ENCODE measurements around the gene TNS4.
A peak's percentile ranks its signal among the peaks of the same experiment; 100 is the strongest.

TNS4 gene

DNA sequence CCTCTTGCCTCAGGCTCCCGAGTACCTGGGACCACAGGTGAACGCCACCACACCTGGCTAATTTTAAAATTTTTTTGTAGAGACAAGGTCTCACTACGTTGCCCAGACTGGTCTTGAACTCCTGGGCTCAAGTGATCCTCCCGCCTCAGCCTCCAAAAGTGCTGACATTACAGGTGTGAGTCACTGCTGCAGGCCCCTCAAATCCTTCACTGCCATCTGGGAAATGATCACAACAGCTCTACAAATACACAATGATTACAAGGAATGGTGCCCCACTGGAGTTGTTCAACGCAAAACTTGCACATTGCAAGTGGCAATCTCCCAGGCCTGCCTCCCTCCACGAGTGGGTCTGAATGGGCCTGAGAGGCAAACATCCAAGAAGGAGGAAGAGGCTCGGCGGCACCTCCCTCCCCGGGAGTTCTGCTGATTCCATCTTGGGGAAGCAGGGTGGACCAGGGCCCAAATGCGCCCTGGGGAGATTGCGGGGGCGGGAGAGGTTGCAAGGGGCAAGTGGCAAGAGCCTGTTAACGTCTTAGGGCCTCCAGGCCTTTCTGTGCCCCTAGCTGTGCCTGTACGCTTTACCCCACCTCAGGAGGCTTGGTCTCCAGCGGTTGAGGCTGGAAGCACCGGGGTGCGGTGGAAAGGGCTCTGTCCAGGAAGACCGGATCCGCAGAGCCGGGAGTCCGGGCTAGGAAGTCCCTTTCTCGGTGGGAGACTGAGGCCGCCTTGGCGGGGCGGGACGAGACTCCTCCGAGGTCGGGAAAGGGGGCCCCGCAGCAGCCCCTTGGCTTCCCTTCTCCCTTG, 58.8 kb downstream of the TNS4 start:
- no peak for DNase-seq (ENCODE audit: low spot score)
- no peak for FAIRE-seq

DNA sequence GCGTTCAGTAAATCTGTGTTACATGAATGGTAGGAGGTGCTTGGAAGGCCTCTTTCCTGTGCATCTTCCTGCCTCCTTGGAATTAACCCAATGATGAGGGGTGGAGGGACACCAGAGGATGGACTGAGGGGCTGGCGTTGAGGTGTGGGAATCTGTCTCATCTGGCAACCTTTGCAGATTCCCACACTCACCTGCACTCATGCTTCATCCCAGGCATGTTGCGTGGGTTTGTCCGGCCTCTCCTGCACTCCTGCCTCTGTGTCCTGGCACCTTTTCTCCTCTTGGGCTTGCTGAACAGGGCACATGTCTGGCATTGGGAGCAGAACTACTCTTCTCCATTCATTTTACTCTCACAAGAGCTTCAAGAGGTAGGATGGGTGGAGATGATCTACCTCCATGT, 61.3 kb downstream of the TNS4 start:
- DNase-seq (ENCODE audit: low spot score), result no peak
- FAIRE-seq, result no peak

DNA sequence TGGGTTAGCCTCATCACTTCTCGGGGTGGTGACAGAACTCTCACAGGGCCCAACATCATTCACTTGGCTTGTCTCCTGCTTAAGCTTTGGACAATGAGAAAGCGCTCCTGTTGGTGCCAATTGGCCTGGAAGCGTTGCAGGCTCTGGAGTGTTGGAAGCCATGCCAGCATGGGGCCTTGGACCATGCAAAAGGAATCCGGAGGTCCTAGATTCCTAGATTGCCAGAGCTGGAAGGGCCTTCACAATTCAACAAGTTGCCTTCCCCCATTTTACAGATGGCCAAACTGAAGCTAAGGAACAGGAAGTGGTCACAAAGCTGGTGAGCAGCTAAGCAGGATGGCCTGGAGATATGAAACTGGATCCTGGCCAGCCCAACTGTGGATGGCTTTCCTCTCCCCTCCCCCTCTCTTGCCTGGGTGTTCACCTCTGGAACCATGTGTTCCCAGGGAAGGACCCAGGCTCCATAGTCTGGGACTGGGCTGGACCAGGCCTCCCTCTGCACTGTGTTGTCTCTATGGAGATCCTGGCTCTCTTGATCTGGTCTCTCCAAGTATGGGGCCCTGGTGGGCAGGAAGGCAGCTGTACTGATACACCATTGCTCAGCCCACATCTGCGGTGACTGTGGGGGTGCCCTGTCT, 64.2 kb downstream of the TNS4 start:
- no peak for FAIRE-seq
- DNase-seq (ENCODE audit: low spot score), result peak; percentile 20

DNA sequence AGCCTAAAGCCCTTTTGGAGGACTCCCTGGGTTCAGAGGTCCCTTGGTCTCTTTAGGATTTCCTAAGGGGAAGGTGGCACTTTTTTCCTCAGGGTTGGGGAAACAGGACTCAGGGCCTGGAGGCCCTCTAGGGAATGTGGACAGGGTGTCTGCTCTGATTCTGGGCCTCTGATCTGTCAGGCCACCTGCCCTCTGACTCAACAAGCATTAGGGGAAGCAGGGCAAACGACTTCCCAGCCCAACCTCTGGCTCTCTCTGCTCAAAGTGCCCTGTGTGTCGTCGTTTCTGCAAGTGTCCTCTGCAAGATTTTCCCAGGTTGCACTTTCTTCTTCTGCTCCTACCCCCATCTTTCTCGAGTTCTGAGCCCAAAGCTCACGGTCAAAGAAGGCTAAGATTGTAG, 64.8 kb downstream of the TNS4 start:
- DNase-seq (ENCODE audit: low spot score) (no peak), FAIRE-seq (no peak)

DNA sequence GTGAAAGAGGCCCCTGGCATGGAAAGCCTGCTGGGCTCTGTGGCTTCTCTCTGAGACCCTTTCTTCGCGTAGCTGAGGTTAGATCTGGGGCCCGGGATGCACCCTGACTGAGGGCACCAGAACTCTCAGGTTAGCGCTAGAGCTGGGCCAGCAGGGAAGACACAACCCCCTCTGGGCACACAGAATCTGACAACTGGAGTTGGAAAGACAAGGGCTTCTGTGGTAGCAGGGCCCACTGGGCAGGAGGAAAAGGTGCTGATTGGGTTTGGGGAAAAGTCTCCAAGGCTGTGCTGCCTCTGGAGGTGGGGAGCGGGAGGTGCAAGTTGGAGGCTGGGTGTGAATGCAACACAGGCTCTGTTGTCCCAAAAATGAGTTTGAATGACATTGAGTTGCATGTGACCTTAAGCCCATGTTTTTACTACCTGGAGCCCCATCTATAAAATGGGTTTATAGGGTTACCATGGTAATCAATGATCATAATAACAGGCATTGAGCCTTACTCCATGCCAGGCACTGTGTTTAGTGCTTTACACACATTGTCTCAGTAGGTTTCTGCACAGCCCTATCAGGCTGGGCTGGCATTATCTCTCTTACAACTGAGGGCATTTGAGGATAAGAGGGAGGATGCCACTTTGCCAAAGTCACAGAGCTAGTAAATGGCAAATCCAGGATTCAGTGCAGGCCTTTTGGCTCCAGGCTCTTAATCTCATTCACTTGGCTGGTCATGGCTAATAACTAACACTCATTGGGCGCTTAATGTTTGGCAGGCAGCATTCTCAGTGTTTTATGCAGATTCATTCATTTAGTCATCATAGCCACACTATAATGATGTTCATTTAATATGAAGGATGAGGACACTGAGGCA, 67.6 kb downstream of the TNS4 start:
- DNase-seq (ENCODE audit: low spot score), result no peak

DNA sequence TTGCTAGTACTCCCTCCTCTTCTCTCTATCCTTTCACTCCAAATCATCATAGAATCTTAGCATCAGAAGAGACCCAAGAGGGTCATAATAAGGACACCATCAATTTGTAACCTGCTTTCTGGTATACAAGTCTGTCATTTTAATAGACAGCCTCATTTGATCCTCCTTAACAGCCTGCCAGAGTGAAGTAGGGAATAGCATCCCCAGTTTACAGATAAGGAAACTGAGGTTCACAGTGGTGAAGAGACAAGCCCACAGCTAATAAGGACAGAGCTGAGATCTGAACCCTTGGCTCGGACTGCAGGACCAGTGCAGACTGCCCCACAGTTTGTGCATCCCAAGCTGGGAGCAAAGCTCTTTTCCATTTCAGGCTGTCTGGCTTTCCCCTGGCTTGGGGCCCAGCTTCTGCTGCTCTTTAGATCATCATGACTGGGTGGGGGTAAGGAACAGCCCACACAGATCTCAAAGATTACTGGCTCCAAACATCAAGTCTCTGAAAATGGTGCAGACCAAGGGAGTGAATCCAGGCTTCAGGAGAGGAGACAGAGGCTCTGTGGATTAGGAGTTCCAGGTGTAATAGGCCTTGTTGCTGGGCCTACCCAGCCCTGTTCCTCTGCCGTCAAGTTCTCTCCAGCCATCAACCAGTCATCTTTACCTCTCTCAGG, 68.4 kb downstream of the TNS4 start:
- DNase-seq (ENCODE audit: low spot score), result no peak

More for the DNA sequence above, 67.6 kb downstream of the TNS4 start:
- no peak for FAIRE-seq

DNA sequence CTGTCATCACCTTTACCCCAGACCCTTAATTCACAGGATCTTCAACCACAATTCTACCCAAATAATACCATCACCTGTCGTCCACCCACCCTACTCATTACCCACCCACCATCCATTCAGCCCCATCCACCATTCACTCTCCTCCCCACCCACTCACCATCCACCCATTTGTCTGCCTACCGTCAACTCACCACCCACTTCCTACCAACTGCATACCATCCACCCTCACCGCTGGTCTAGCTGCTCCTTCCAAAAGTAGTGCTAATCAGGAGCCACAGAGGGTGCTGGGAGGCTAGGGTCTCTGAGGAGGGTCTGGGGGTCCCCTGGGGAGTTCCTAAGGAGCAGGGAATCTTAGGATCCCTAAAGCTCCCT, 70.2 kb downstream of the TNS4 start:
- FAIRE-seq (no peak), DNase-seq (ENCODE audit: low spot score) (no peak)

More for the DNA sequence above, 68.4 kb downstream of the TNS4 start:
- no peak for FAIRE-seq

DNA sequence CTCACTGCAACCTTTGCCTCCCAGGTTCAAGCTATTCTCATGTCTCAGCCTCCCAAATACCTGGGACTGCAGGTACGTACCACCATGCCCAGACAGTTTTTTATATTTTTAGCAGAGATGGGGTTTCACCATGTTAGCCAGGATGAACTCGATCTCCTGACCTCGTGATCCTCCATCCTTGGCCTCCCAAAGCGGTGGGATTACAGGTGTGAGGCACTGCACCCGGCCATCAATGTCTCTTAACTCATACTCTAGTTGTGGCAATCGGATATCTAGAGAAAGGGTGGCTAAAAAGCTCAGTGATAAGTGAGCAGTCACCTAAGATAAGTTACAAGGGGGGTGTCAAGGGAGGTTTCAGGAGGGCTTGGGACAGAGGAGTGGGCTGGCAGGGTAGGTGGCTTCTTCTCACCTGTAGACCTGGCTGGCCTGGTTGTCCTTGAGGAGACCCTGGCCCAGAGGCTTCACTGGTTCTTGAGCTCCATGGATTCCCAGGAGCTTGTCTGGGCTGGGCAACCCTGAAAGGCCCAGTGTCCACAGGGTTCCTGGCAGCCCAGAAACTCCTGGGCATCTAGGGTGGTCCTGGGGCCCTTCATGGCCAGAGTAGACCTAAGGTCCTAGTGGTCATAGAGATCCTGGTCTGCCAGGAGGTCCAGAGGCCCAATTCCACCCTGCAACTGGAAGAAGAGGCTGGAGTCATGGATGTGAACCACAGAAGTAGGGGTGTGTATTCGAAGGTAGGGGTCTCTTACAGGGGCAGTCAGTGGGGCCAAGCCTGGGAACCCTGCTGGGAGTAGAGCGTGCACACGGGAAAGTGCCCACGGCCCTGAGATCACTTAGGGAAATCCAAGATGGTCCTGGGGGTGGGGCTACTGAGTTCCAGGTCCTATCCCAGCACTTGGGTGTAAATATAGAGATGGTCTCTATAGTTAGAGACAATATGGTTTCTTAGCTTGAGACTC, 70.9 kb downstream of the TNS4 start:
- FAIRE-seq, result no peak

DNA sequence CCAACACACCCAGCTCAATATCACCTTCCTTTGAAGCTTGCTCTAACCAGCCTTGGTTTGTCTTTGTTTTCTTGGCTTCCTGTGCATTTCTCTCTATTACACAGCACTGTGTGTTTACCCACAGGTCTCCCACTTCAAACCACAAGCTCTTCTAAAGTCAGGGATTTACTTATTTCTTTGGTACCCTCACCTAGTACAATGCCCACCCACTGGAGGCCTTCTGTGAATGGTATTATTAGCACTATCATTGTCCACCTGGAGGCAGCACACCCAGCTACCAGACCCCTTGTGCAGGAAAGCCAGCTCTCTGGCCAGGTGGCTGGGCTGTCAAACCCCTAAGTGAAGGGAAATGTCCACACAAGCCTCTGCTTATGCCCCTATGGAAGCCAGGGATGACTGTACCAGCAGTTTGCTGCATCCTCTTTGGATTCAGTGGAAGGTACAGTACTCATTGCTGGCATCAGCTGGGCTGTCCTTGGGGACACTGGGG, 74.4 kb downstream of the TNS4 start:
- no peak for FAIRE-seq

More for the DNA sequence above, 70.9 kb downstream of the TNS4 start:
- no peak for DNase-seq (ENCODE audit: low spot score)

More for the DNA sequence above, 74.4 kb downstream of the TNS4 start:
- DNase-seq (ENCODE audit: low spot score), result no peak
